GM06990 (cell line): ENCODE results near the gene TUBGCP5.
A peak's percentile ranks its signal among the peaks of the same experiment; 100 is the strongest.

Experiments
- DNase-seq: peaks from one replicate; pipeline ENCODE4 v3.0.0-alpha.2; 2011; ENCODE audit not compliant: insufficient read length; ENCODE audit errors: extremely low read depth
- H3K27me3 ChIP-seq: replicated peaks from 2 replicates; pipeline ENCODE4 v1.6.0; 2011; ENCODE audit warnings: low read length; ENCODE audit not compliant: control insufficient read depth, insufficient read depth
- H3K36me3 ChIP-seq: 2 replicates; pipeline ENCODE4 v1.5.1; 2011; ENCODE audit warnings: low read length; ENCODE audit not compliant: control insufficient read depth, insufficient read depth
- H3K4me3 ChIP-seq: replicated peaks from 2 replicates; pipeline ENCODE4 v1.5.1; 2011; ENCODE audit warnings: low read depth, mild to moderate bottlenecking, control low read depth, low read length
- TF ChIP-seq, protein P1 (sequence below): IDR thresholded peaks from 2 replicates; pipeline ENCODE4 v1.5.1; 2011; ENCODE audit warnings: low read length, control low read depth, mild to moderate bottlenecking, inconsistent platforms; ENCODE audit not compliant: insufficient read depth, poor library complexity, severe bottlenecking

Gene TUBGCP5

DNA sequence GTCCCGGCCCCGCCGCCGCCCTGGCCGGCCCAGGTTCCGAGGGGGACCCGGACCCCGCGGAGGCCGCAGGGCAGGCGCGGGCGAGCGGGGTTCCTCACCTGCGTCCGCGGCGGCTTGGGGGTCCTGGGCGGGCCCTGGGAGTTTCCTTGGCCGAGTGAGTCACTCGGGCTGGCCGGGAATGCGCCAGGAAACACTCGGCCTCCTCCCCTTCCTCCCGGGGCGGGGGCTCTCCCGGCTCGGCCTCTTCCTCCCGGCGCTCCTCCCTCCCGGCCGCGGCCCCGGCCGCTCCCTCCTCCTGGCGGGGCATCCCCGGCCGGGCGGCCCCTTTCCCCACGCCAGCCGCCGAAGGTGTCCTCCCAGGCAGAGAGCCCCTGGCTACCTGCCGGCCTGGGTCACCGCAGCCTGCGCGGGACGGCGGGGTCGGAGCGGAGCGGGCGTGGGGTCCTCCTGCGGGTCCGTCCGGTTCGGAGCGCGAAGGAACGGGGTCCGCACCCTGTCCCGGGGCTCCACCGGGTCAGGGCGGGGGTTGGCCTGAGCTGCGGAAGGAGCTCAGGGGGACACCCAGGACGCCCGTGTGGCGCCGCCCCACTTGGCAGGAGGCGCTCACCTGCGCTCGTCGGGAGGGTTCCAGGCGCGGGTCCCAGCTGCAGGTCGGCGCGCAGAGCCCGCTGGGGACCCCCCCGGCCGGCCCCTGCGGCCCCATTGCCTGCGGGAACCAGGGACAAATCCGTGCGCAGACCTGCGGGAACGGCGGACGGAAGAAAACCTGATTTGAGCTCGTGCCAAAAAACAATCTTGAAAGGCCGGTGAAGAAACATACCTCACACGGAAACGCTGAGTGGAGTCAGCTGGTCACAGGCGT is 58.9 kb downstream of the TUBGCP5 start, which contains the start of gene CYFIP1:
TSS of gene CYFIP1 (minus strand) at position 180 of the 862 bp plus-strand sequence. CDS start 33,083 bp downstream, outside the sequence.
- H3K4me3 ChIP-seq = peak within 1 kb of the TSS; percentile 88

DNA sequence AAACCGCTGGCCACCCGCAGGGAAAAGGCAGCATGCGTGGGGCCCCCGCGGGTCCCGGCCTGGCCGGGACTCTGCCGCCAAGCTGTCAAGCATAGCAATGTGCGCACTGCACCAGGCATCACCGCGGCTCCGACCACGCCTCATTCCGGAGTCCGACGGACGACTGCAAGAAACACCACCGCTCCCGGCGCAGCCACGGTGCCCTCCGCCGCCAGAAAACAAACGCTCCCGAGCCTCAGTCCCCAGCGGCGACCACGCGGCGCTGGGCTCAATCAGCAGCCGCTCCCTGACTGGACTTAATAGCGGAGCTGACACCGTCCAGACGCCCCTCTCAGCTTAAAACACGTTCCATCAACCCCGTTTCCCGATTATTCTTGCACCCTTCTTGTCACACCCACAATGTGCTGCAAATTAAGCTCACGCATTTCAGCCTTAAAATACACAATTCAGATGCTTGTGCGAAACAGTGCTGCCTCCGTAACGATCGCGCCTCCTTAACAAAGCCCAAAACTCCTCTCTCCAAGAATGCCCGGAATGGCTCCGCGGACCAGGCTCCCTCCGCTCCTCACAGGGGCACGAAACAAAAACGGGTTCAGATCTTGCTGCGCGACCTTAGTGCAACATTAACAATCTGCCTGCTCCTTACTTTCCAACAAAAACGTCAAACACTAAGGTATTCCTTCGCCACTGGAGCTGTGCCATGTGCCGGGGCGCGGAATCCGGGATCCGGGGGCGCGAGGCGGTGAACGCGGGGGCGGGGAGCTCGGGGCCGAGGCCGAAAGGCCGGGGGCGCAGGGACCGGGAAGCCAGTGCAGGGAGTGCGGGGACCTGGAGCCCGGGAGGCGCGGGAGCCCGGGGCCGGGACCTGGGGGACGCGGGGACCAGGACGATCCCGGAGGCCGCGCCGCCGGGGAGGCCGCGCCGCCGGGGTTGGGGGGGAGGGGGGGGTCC is 59.9 kb downstream of the TUBGCP5 start:
- Histone ChIP-seq H3K4me3 (peak overlapping the region; percentile 88), H3K27me3 (no peaks in the 10 kb centered on the region), H3K36me3 (no peaks in the 10 kb centered on the region)
- DNase-seq = peak; percentile 66
- TF ChIP-seq, protein P1, sequence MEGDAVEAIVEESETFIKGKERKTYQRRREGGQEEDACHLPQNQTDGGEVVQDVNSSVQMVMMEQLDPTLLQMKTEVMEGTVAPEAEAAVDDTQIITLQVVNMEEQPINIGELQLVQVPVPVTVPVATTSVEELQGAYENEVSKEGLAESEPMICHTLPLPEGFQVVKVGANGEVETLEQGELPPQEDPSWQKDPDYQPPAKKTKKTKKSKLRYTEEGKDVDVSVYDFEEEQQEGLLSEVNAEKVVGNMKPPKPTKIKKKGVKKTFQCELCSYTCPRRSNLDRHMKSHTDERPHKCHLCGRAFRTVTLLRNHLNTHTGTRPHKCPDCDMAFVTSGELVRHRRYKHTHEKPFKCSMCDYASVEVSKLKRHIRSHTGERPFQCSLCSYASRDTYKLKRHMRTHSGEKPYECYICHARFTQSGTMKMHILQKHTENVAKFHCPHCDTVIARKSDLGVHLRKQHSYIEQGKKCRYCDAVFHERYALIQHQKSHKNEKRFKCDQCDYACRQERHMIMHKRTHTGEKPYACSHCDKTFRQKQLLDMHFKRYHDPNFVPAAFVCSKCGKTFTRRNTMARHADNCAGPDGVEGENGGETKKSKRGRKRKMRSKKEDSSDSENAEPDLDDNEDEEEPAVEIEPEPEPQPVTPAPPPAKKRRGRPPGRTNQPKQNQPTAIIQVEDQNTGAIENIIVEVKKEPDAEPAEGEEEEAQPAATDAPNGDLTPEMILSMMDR = peak; percentile 6

More for the DNA sequence above, 58.9 kb downstream of the TUBGCP5 start, which contains the start of gene CYFIP1:
- Histone ChIP-seq H3K27me3 (no peaks in the 10 kb centered on the region), H3K36me3 (no peaks in the 10 kb centered on the region)
- DNase-seq = peak; percentile 59
- TF ChIP-seq, protein P1 = no peak

DNA sequence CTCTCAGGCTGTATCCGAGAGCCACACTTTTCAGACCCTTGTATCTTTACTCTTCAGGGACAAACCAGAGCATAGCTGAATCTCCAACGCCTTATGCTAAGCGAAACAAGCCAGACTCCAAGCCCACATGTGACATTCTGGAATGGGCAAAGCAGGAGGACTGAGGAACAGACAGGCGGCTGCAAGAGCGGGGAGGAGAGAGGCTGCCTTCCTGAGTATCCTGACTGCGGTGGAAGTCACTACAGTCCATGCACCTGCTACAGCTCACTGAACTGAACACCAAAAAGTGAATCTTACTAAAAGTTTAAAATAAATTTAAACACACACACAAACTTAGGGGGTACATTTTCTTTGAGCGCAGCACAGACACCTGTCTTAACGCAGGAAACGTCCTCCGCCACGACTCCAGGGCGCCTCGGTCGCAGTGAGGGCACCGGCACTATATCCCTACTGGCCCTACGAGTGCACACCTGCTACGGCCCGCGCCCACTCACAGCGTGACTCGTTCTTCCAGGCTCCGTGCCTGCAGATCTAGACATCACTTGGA is 60.6 kb downstream of the TUBGCP5 start:
- no peaks in the 10 kb centered on the region for H3K27me3 ChIP-seq
- peak overlapping the region; percentile 88 for H3K4me3 ChIP-seq
- TF ChIP-seq, protein P1 = no peak
- no peaks in the 10 kb centered on the region for H3K36me3 ChIP-seq
- no peak for DNase-seq

DNA sequence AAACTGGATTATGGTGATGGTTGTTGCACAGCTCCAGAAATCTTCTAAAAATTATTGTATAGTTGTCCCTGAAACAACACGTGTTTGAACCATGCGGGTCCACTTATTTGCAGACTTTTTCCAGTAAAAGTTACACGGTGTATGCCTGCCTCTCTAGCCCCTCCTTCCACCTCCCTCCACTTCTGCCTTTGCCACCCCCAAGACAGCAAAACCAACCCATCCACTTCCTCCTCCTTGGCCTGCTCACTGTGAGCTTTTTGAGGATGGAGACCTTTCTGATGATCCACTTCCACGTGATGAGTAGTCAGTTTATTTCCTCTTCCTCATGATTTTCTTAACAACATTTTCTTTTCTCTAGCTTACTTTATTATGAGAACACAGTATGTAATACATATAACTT is 64.6 kb downstream of the TUBGCP5 start:
- TF ChIP-seq, protein P1 = no peak
- Histone ChIP-seq H3K4me3 (no peak overlapping the region), H3K27me3 (no peaks in the 10 kb centered on the region), H3K36me3 (no peaks in the 10 kb centered on the region)
- DNase-seq = no peak

DNA sequence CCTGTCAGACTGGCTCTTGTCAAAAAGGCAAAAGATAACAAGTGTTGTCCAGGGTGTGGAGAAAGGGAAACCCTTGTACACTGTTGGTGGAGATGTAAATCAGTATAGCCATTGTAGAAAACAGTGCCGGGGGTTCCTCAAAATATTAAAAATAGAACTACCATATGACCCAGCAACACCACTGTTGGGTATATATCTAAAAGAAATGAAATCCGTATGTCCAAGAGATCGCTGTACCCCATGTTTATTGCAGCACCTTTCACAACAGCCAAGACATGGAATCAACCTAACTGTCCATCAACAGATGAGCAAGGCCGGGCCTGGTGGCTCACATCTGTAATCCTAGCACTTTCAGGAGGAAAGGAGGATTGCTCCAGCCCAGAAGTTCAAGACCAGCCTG is 65.4 kb downstream of the TUBGCP5 start:
- TF ChIP-seq, protein P1 = no peak
- Histone ChIP-seq H3K27me3 (no peaks in the 10 kb centered on the region), H3K36me3 (no peaks in the 10 kb centered on the region), H3K4me3 (no peak overlapping the region)
- DNase-seq = no peak
